DMS114 treated with DMSO at 0.1 percent for 48 hours (cell line): ENCODE results near the gene MT1B.

ENCODE experiments used
- DNase-seq: peaks from one replicate; lab custom pipeline; 2025; ENCODE audit not compliant: unreplicated experiment; lab: John Stamatoyannopoulos, UW

The MT1B gene

GRCh38 chr16:56683424-56684172, 31.9 kb downstream of the MT1B start:
- DNase-seq = peak; percentile 18

GRCh38 chr16:56684256-56684925, 32.7 kb downstream of the MT1B start:
- no peak for DNase-seq

- no peak for DNase-seq
Measured at GRCh38 chr16:56684926-56685590, 33.4 kb downstream of the MT1B start.

GRCh38 chr16:56686758-56687157, 35.1 kb downstream of the MT1B start:
- no peak for DNase-seq

- DNase-seq = no peak
Measured at GRCh38 chr16:56688762-56689161, 37.1 kb downstream of the MT1B start.

GRCh38 chr16:56689171-56689570, 37.5 kb downstream of the MT1B start:
- no peak for DNase-seq

GRCh38 chr16:56690420-56691122, 38.9 kb downstream of the MT1B start:
- DNase-seq = no peak

GRCh38 chr16:56691885-56692284, 40.2 kb downstream of the MT1B start:
- no peak for DNase-seq

- no peak for DNase-seq
Measured at GRCh38 chr16:56695246-56695645, 43.6 kb downstream of the MT1B start.

GRCh38 chr16:56697456-56698155, 45.9 kb downstream of the MT1B start:
- DNase-seq = no peak

- no peak for DNase-seq
Measured at GRCh38 chr16:56700195-56700594, 48.5 kb downstream of the MT1B start.

GRCh38 chr16:56700631-56701030, 48.9 kb downstream of the MT1B start:
- DNase-seq = no peak

- no peak for DNase-seq
Measured at GRCh38 chr16:56701534-56701933, 49.8 kb downstream of the MT1B start.
